ENCODE data around the gene TET3. TPM values are rescaled to one million over a fixed set of nuclear protein-coding genes. Genes with fewer than 3 reads are reported as not detected.

Gene TET3
- polyA plus RNA-seq, 1 experiment: 3.1 TPM

DNA sequence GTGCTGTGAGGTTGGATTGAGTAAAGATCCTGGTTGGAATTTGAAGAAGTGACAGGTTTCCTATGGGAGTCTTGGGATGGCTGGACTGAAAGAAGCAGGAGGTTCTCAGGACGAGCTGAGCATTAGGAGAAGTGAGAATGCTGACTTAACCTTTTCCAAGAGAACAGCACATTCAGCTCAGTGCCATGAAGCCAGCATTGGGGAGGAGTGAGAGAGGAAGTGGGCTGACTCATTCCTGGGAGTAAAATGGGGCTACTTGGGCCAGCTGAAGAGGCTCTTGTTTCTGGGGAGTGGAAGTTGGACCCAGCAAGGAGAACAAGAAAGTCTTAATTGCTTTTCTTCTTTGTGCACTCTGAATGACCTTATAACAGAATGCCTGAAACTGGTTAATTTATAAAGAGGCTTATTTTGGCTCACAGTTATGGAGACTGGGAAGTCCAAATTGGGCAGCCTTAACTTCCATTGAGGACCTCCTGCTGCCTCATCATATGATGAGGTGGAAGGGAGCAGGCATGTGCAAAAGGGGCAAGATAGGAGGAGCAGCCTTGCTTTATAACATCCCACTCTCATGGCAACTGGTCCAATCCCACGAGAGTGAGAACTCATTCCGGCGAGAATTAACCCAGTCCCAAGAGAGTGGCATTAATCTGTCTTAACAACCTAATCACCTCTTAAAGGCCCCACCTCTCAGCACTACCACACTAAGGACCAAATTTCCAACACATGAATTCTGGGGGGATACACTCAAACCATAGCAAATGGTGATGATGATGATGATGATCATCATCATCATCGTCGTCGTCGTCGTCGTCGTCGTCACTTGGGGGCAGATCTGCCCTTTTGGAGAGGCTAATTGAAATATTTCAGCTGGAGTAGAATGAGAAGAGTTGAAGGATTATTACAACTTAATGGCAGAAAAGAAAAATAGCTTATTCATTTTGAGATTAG is 31.9 kb upstream of the TET3 start:
- CTCF ChIA-PET: interaction anchor here (0.6 to 2.9 kb wide), 2 partner anchors 128 to 167 kb away, joined by 3 to 8 read pairs; no protein-coding TSS in a partner anchor
- no peaks in the 10 kb centered on the region for H3K9me3 ChIP-seq (ENCODE audit: control insufficient read depth, insufficient read depth, low read length)
- no peak overlapping the region for H3K4me3 ChIP-seq (ENCODE audit: low read depth, low read length)
- DNase-seq (ENCODE audit: low read depth, low spot score): no peak
- POLR2A ChIA-PET: no interaction called here
- TF ChIP-seq, protein P1, sequence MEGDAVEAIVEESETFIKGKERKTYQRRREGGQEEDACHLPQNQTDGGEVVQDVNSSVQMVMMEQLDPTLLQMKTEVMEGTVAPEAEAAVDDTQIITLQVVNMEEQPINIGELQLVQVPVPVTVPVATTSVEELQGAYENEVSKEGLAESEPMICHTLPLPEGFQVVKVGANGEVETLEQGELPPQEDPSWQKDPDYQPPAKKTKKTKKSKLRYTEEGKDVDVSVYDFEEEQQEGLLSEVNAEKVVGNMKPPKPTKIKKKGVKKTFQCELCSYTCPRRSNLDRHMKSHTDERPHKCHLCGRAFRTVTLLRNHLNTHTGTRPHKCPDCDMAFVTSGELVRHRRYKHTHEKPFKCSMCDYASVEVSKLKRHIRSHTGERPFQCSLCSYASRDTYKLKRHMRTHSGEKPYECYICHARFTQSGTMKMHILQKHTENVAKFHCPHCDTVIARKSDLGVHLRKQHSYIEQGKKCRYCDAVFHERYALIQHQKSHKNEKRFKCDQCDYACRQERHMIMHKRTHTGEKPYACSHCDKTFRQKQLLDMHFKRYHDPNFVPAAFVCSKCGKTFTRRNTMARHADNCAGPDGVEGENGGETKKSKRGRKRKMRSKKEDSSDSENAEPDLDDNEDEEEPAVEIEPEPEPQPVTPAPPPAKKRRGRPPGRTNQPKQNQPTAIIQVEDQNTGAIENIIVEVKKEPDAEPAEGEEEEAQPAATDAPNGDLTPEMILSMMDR (IDR thresholded peaks at IDR 0.05; ENCODE audit: low read depth, low read length): no peak
- no peak overlapping the region for H3K27ac ChIP-seq (ENCODE audit: low read depth, low read length)
- H3K27me3 ChIP-seq (ENCODE audit: control insufficient read depth, insufficient read depth, low read length): no peaks in the 10 kb centered on the region

GRCh38 chr2:73956218-73956865 is 28.4 kb upstream of the TET3 start:
- no peak for DNase-seq (ENCODE audit: low read depth, low spot score)
- H3K4me3 ChIP-seq (ENCODE audit: low read depth, low read length): no peak overlapping the region
- CTCF ChIA-PET: no interaction called here
- POLR2A ChIA-PET: no interaction called here
- no peak overlapping the region for H3K27ac ChIP-seq (ENCODE audit: low read depth, low read length)
- TF ChIP-seq, protein P1 (IDR thresholded peaks at IDR 0.05; ENCODE audit: low read depth, low read length): no peak
- H3K9me3 ChIP-seq (ENCODE audit: control insufficient read depth, insufficient read depth, low read length): no peaks in the 10 kb centered on the region
- H3K27me3 ChIP-seq (ENCODE audit: control insufficient read depth, insufficient read depth, low read length): no peaks in the 10 kb centered on the region

GRCh38 chr2:73961274-73961673 is 23.4 kb upstream of the TET3 start:
- CTCF ChIA-PET: interaction anchor here (1.1 kb wide), 1 partner anchor 159 kb away, joined by 3 read pairs; no protein-coding TSS in a partner anchor
- POLR2A ChIA-PET: no interaction called here

DNA sequence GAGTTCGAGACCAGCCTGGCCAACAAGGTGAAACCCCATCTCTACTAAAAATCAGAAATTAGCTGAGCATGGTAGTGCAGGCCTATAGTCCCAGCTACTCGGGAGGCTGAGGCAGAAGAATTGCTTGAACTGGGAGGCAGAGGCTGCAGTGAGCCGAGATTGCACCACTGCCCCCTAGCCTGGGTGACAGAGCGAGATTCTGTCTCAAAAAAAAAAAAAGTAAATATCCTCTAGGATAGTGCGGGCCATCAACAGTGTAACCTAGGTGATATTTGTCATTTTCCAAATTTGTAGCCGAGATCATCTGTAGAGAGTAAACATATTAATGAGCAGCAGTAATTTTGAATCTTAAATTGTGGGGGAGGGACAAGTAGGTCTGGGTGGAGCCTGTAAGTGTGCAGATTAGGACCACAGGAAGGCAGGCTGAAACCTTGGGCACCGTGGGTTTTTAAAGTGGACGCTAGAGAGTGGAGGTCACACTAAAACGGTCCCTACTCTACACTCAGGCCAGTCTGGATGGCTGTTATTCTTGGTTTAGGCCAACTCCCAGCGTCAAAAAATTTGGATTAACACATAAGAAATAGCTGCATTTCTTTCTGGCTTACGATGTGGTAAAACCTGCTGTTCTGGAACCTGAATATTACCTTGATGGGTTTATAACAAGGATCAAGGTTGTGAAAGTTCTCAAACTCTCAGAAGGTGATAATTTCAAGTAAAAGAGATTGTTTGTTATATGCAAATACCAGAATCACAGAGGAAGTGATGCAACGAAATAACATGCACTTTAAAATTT is 22.7 kb upstream of the TET3 start:
- H3K27ac ChIP-seq (ENCODE audit: low read depth, low read length): no peak overlapping the region
- CTCF ChIA-PET: no interaction called here
- POLR2A ChIA-PET: no interaction called here

More at GRCh38 chr2:73961274-73961673, 23.4 kb upstream of the TET3 start:
- Histone ChIP-seq H3K27me3 (ENCODE audit: control insufficient read depth, insufficient read depth, low read length) (no peaks in the 10 kb centered on the region), H3K9me3 (ENCODE audit: control insufficient read depth, insufficient read depth, low read length) (peaks cover 3% of the 10 kb centered on the region; the same call in 1 of the 2 replicates), H3K4me3 (ENCODE audit: low read depth, low read length) (no peak overlapping the region), H3K27ac (ENCODE audit: low read depth, low read length) (no peak overlapping the region)
- no peak for DNase-seq (ENCODE audit: low read depth, low spot score)
- TF ChIP-seq, protein P1 (IDR thresholded peaks at IDR 0.05; ENCODE audit: low read depth, low read length): no peak

More for the DNA sequence above, 22.7 kb upstream of the TET3 start:
- DNase-seq (ENCODE audit: low read depth, low spot score): no peak
- Histone ChIP-seq H3K4me3 (ENCODE audit: low read depth, low read length) (no peak overlapping the region), H3K27me3 (ENCODE audit: control insufficient read depth, insufficient read depth, low read length) (no peaks in the 10 kb centered on the region), H3K9me3 (ENCODE audit: control insufficient read depth, insufficient read depth, low read length) (peaks cover 3% of the 10 kb centered on the region; the same call in 1 of the 2 replicates)
- TF ChIP-seq, protein P1 (IDR thresholded peaks at IDR 0.05; ENCODE audit: low read depth, low read length): no peak
